SU-DHL-6 (cell line): ENCODE measurements around the gene ENDOU.

Experiments used
- EZH2phosphoT487 ChIP-seq: fragments of 200-600 bp; sonication (generic), shearing (Covaris generic); conservative IDR thresholded peaks from 2 replicates; pipeline ENCODE4 v1.6.1; 2018; ENCODE audit warnings: mild to moderate bottlenecking, antibody characterized with exemption, low read length, moderate library complexity, mixed read lengths
- TF ChIP-seq, protein P1 (sequence below): fragments of 200-600 bp; sonication (generic); IDR thresholded peaks from one replicate; pipeline ENCODE4 v1.5.1; 2017; ENCODE audit warnings: antibody characterized with exemption, mild to moderate bottlenecking, low read length, moderate library complexity; ENCODE audit not compliant: insufficient read depth, poor library complexity, severe bottlenecking

DNA sequence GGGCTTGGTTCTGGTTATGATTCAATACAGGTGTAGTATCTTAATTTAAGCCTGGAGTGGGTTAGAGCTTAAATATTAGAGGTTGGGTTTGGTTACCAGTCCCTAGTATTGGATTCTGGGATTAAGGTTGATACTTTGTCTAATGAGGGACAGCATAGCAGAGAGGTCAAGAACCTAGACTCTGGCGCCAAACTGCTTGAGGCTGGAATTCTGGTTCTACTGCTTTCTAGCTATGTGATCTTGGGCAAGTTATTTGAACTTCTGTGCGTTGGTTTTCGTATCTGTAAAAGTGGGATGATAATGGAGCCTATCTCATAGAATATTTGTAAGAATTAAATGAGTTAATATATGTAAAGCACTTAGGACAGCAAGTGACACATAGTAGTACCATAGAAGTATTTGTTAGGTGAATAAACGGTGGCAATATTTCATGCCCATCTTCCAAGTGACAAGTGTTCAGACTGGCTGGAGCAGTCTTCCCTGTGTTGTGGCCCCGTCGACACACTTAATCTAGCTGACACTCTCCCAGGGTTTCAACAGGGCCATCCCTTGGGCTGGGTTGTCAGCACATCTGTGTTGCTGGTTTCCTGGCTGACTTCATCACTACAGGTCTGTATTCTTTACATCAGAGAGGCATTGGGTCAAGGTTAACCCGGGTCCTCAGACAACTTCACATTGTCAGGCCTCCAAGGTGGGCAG lies 3.0 kb downstream of the ENDOU start:
- TF ChIP-seq, protein P1, sequence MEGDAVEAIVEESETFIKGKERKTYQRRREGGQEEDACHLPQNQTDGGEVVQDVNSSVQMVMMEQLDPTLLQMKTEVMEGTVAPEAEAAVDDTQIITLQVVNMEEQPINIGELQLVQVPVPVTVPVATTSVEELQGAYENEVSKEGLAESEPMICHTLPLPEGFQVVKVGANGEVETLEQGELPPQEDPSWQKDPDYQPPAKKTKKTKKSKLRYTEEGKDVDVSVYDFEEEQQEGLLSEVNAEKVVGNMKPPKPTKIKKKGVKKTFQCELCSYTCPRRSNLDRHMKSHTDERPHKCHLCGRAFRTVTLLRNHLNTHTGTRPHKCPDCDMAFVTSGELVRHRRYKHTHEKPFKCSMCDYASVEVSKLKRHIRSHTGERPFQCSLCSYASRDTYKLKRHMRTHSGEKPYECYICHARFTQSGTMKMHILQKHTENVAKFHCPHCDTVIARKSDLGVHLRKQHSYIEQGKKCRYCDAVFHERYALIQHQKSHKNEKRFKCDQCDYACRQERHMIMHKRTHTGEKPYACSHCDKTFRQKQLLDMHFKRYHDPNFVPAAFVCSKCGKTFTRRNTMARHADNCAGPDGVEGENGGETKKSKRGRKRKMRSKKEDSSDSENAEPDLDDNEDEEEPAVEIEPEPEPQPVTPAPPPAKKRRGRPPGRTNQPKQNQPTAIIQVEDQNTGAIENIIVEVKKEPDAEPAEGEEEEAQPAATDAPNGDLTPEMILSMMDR: no peak
- no peak for TF ChIP-seq EZH2phosphoT487
